ENCODE data around the gene MPND. TPM values are rescaled to one million over a fixed set of nuclear protein-coding genes. Genes with fewer than 3 reads are reported as not detected.

The MPND gene
- total and polyA plus RNA-seq, 12 donors, result 4.5 to 52.3 (median 16.1) TPM

DNA sequence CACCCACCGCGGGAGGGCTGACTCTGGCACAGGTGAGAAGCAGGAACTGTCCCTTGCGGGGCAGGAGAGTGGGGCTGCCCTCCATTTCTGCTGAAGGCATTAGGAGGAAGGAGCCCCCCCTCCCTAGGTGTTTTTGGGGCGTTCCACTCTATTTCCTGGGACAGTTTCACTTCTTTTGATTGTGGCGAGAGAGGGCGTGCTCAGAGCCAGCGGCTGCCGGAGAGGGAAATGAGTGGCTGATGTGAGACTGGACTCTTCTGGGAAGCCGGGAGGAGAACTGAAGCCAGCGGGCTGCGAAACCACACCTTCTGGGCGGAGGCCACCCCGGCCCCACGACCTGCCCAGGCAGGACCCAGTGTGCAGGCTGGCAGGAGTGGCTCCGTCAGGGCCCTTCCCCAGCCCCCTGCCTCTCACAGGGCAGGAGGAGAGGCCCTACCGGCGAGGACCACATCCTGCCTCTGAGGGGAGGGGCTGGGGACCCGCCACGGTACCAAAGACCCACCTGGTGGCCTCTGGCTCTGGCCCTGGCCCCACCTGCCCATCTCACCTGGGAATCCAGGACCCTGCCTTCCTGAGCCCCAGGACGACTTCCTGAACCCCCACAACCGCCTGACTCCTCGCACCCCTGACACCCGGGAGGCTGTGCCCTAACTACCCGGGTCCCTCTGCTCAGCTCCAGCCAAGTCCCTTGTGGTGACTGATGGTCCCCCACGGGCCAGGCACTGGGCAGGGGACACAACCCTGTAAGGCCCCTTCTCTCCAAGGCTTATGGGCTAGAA is 25.9 kb downstream of the MPND start:
- intact Hi-C loops (cut with DNase I), result no loop called here
- Histone ChIP-seq H3K27ac (peak overlapping the region in 4 of 5 donors; percentile 4 to 96 (median 72)), H3K4me3 (peak overlapping the region in 1 of 4 donors; percentile 22), H3K36me3 (replicated peaks in 1 of 2) (peaks cover 0 to 28% of the 10 kb centered on the region in 2 donors), H3K4me1 (replicated peaks in 1 of 2) (peaks cover 61 to 68% of the 10 kb centered on the region in 2 donors), H3K27me3 (no peaks in the 10 kb centered on the region), H3K9me3 (replicated peaks in 1 of 3) (no peaks in the 10 kb centered on the region)
- 50 to 59% (median 56%) methylated on average over 13 to 25 of the region's 25 CpGs for WGBS, 4 donors
- TF ChIP-seq CTCF (IDR thresholded peaks at IDR 0.05) (no peak), POLR2A (IDR thresholded peaks at IDR 0.05) (no peak)
- peak in 3 of 7 donors; percentile 37 to 56 (median 50) for DNase-seq

DNA sequence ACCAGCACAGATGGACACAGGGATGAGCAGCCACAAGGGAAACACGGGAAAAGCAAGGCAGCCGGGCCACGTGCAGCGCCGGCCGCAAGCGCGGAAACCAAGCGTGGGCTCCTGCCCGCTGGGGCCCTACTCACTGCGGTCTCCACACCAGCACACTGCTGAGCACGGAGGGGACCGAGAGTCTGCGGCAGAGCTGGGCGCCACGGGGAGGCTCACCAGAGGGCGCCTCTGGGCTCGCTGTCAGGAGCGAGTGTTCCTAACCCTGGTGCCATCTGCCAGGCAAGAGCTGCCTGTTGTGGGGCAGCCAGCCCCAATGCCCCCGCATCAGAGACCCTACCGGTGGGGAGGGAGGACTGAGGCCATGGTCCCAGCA is 26.5 kb downstream of the MPND start:
- H3K36me3 ChIP-seq (replicated peaks in 1 of 2), result peaks cover 0 to 25% of the 10 kb centered on the region in 2 donors
- H3K27ac ChIP-seq, result peak overlapping the region in 4 of 5 donors; percentile 16 to 96 (median 90)
- WGBS, 4 donors, result 21 to 54% (median 33%) methylated on average over 9 to 21 of the region's 21 CpGs
- intact Hi-C loops (cut with DNase I), result no loop called here
- DNase-seq, result peak; percentile 52 to 82 (median 62)
- TF ChIP-seq CTCF (IDR thresholded peaks at IDR 0.05) (peak in 5 of 6 experiments; percentile 20 to 51 (median 43)), POLR2A (IDR thresholded peaks at IDR 0.05) (no peak)
- no peaks in the 10 kb centered on the region for H3K9me3 ChIP-seq (replicated peaks in 1 of 3)
- H3K27me3 ChIP-seq, result no peaks in the 10 kb centered on the region
- peaks cover 66 to 73% of the 10 kb centered on the region in 2 donors for H3K4me1 ChIP-seq (replicated peaks in 1 of 2)
- peak overlapping the region in 1 of 4 donors; percentile 4 for H3K4me3 ChIP-seq

DNA sequence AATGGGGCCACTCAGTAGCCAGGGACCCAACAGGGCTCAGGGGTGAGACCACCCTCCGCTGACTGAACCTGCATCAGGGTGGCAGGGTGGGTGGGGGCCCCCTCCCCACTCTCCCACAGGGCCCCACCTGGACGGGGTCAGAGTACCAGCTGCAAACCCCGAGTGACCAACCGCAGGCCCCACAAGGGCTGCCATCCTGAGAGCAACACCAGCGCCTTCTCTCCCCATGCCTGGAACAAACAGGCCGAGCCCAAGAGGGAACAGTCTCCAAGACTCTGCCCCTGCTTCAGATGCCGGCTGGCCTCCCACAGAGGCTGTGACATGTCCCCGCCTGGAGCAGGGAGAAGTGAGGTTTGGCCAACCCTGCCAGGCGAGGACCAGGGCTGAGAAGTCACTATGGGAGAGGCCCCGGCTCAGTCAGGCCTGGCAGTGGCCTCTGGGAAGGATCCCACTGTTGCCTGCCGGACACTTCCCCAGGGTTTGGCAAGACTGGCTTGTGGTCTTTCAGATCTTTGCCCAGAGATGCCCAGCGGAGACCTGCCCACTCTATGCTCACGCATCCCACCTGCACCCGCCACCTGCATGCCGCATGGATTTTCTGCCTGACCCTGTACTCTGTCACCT is 27.2 kb downstream of the MPND start:
- H3K36me3 ChIP-seq (replicated peaks in 1 of 2), result peaks cover 0 to 18% of the 10 kb centered on the region in 2 donors
- peak overlapping the region in 1 of 4 donors; percentile 4 for H3K4me3 ChIP-seq
- H3K27ac ChIP-seq, result peak overlapping the region; percentile 44 to 96 (median 88)
- no peaks in the 10 kb centered on the region for H3K9me3 ChIP-seq (replicated peaks in 1 of 3)
- 81 to 93% (median 87%) methylated on average over 6 to 15 of the region's 15 CpGs for WGBS, 4 donors
- peaks cover 73 to 80% of the 10 kb centered on the region in 2 donors for H3K4me1 ChIP-seq (replicated peaks in 1 of 2)
- TF ChIP-seq POLR2A (IDR thresholded peaks at IDR 0.05) (no peak), CTCF (IDR thresholded peaks at IDR 0.05) (no peak)
- intact Hi-C loops (cut with DNase I), result no loop called here
- H3K27me3 ChIP-seq, result no peaks in the 10 kb centered on the region
- DNase-seq, result peak in 3 of 7 donors; percentile 15 to 41 (median 26)
